Kidney (tissue), 14 donors: ENCODE results near the gene SNRPE. TPM values are rescaled to one million over a fixed set of nuclear protein-coding genes. Genes with fewer than 3 reads are reported as not detected.

Experiments
- DNase-seq, 5 donors: peaks; one replicate each; pipeline ENCODE4 v3.0.0-alpha.2; 2013 to 2020
- FAIRE-seq: peaks from 2 replicates; lab custom pipeline; 2012; peaks lifted over from hg19 to GRCh38; lab: Jason Lieb, UNC
- H3K27ac ChIP-seq, 2 donors: one replicate each; pipeline ENCODE4 v1.7.0; 2013; ENCODE audit warnings: low read depth in 2 of 2, low read length in 2 of 2, inconsistent platforms in 1 of 2
- H3K27me3 ChIP-seq: one replicate; pipeline ENCODE4 v1.7.1; 2013; ENCODE audit warnings: low read length, inconsistent platforms; ENCODE audit not compliant: control insufficient read depth, insufficient read depth
- H3K36me3 ChIP-seq, 3 donors: one replicate each; pipeline versions ENCODE4 v1.7.0 to v1.7.1; 2013; ENCODE audit warnings: low read length in 3 of 3, control low read depth in 1 of 3, inconsistent platforms in 1 of 3; ENCODE audit not compliant: insufficient read depth in 3 of 3, control insufficient read depth in 2 of 3
- H3K4me1 ChIP-seq, 3 donors: one replicate each; pipeline versions ENCODE4 v1.7.0 to v1.7.1; 2013; ENCODE audit warnings: low read length in 3 of 3, inconsistent platforms in 1 of 3, low read depth in 1 of 3; ENCODE audit not compliant: control insufficient read depth in 2 of 3, insufficient read depth in 2 of 3
- H3K4me3 ChIP-seq, 3 donors: one replicate each; pipeline versions ENCODE4 v1.7.0 to v1.8.1; 2013; ENCODE audit warnings: low read length in 3 of 3, control low read depth in 1 of 3, inconsistent platforms in 1 of 3
- H3K9ac ChIP-seq, 3 donors: one replicate each; pipeline versions ENCODE4 v1.7.0 to v1.7.1; 2013; ENCODE audit warnings: low read length in 3 of 3, control low read depth in 1 of 3, inconsistent platforms in 1 of 3
- H3K9me3 ChIP-seq, 3 donors: one replicate each; pipeline versions ENCODE4 v1.7.0 to v1.7.1; 2013; ENCODE audit warnings: low read length in 3 of 3, control low read depth in 1 of 3, inconsistent platforms in 1 of 3; ENCODE audit not compliant: control insufficient read depth in 2 of 3, insufficient read depth in 1 of 3
- CTCF ChIP-seq: IDR thresholded peaks from 3 replicates; pipeline ENCODE4 v1.5.1; 2012; ENCODE audit warnings: mild to moderate bottlenecking, moderate library complexity, borderline replicate concordance; ENCODE audit not compliant: insufficient read depth; ENCODE audit errors: extremely low read depth
- intact Hi-C: fragments of 100-400 bp; cut with DNase I; formaldehyde crosslinking; loops from one replicate; pipeline ENCODE4 v1.11.1; 2022
- polyA plus RNA-seq: library from polyadenylated mRNA; stranded (reverse); fragments of 350-450 nt; fragmentation: Illumina TruSeq; extraction: RNeasy Lipid Tissue Mini Kit (QIAGEN cat#74804); gene quantifications from one replicate; pipeline ENCODE4 v1.2.3, GENCODE V29; 2014; ENCODE audit warnings: low read depth, low replicate concordance; ENCODE audit not compliant: insufficient read depth
- total RNA-seq: library from RNA; stranded (reverse); fragmentation: NEBNext Ultra II Directional; extraction: Animal tissue kit (Norgen Biotek cat#: 25700); gene quantifications from one replicate; pipeline ENCODE4 v1.2.1, GENCODE V29; 2021
- donor health status: control.
- donor health status: control.
- donor health status: control.
- donor health status: control.
- donor health status: control.
- donor health status: DM: yes; HTN: yes; CAD: no.
- donor health status: Normal renal cell carcinoma (clear cell type).

SNRPE gene
- total and polyA plus RNA-seq, 2 donors from 2014 or later, result 92.7 to 169 TPM

- intact Hi-C loops, result no loop called here
- Histone ChIP-seq H3K4me3 (no peak overlapping the region), H3K9ac (no peak overlapping the region), H3K9me3 (no peaks in the 10 kb centered on the region), H3K27me3 (no peaks in the 10 kb centered on the region), H3K4me1 (peaks cover 0 to 6% (median 3%) of the 10 kb centered on the region in 3 donors), H3K27ac (no peak overlapping the region), H3K36me3 (no peaks in the 10 kb centered on the region)
- no peak for DNase-seq
- no peak for FAIRE-seq
- no peak for TF ChIP-seq CTCF
Observed at GRCh38 chr1:203899869-203900714, 38.7 kb downstream of the SNRPE start.

GRCh38 chr1:203901581-203901980 lies 40.2 kb downstream of the SNRPE start:
- no peaks in the 10 kb centered on the region for H3K36me3 ChIP-seq
- no peaks in the 10 kb centered on the region for H3K9me3 ChIP-seq
- DNase-seq (no peak), FAIRE-seq (no peak)
- no peak overlapping the region for H3K27ac ChIP-seq
- no peaks in the 10 kb centered on the region for H3K27me3 ChIP-seq
- no peak overlapping the region for H3K9ac ChIP-seq
- intact Hi-C loops, result no loop called here
- H3K4me3 ChIP-seq, result no peak overlapping the region
- TF ChIP-seq CTCF, result no peak
- H3K4me1 ChIP-seq, result peaks cover 0 to 6% (median 3%) of the 10 kb centered on the region in 3 donors

DNA sequence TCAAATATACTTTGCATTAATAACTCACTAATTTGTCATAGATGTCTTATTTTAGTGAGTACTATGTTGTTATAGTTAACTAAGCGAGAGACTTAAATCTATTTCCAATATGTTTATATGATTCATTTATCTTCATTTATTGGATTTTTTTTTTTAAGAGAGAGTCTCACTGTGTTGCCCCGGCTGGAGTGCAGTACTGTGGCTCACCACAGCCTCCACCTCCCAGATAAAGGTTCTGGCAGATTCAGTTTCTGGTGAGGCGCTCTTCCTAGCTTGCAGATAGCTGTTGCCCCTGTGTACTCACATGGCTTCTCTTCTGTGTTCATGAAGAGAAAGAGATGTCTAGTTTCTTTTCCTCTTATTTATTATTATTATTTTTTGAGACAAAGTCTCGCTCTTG lies 43.9 kb downstream of the SNRPE start:
- H3K4me1 ChIP-seq, result no peaks in the 10 kb centered on the region
- no peaks in the 10 kb centered on the region for H3K36me3 ChIP-seq
- H3K9ac ChIP-seq, result no peak overlapping the region
- DNase-seq (no peak), FAIRE-seq (no peak)
- no peaks in the 10 kb centered on the region for H3K27me3 ChIP-seq
- no peaks in the 10 kb centered on the region for H3K9me3 ChIP-seq
- TF ChIP-seq CTCF, result no peak
- H3K4me3 ChIP-seq, result no peak overlapping the region
- intact Hi-C loops, result no loop called here
- no peak overlapping the region for H3K27ac ChIP-seq
